D721Med (cell line): ENCODE results near the gene IMPDH1.
A peak's percentile ranks its signal among the peaks of the same experiment; 100 is the strongest.

Experiments
- DNase-seq: peaks from one replicate; pipeline ENCODE4 v3.0.0; 2011; ENCODE audit warnings: low spot score; ENCODE audit not compliant: insufficient read length
- FAIRE-seq: peaks from 2 replicates; lab custom pipeline; 2011; peaks lifted over from hg19 to GRCh38; lab: Jason Lieb, UNC
- TF ChIP-seq, protein P1 (sequence below): IDR thresholded peaks from 2 replicates; pipeline ENCODE4 v1.5.1; 2012; ENCODE audit warnings: mild to moderate bottlenecking, control low read depth; ENCODE audit not compliant: insufficient read depth; ENCODE audit errors: missing control alignments

Gene IMPDH1

DNA sequence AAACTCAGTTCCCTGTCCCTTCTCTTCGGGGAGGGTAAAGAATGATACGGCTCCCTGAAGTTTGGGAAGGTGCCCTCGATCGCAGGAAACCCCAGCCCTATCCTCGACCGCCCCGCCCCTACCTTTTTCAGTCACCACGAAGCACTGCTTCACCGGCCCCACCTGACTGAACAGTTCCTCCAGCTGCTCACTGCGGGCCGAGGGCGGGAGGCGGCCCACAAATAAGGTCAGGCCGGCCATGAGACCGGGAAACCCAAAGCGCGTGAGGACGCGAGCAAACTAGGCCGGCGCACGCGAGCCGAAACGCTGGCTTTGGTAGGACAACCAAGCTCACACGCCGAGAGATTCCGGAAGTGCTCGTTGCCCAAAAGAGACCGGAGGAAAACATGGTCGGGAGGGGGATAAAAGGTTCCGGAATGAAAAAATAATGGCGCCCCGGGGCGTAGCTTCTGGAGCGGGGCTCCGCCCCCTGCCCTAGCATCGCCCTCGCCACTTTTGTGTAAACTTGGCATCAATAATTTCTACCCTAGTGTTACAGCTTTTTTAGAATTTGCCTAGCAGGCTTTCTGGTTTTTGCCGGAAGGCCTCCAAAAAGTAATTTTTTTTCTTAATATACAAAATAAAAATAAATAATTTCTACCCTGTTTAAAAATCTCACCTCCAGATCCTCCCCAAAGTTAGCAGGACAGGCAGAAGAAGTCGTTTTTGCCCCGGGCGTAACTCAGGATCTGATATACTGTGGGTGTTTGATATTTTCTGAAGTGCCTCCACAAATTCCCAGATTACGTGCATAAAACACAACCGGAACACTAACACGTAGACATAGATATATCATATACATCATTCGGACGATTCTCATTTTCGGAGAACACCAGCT, 66.0 kb downstream of the IMPDH1 start, which contains the start of gene RBM28:
Gene RBM28, minus strand, starts transcription at position 355 of the 877 bp plus-strand sequence. Its CDS starts 115 bp downstream, at position 240.
- DNase-seq (peak; percentile 68), FAIRE-seq (no peak)

More for the DNA sequence above, 66.0 kb downstream of the IMPDH1 start, which contains the start of gene RBM28:
- TF ChIP-seq, protein P1, sequence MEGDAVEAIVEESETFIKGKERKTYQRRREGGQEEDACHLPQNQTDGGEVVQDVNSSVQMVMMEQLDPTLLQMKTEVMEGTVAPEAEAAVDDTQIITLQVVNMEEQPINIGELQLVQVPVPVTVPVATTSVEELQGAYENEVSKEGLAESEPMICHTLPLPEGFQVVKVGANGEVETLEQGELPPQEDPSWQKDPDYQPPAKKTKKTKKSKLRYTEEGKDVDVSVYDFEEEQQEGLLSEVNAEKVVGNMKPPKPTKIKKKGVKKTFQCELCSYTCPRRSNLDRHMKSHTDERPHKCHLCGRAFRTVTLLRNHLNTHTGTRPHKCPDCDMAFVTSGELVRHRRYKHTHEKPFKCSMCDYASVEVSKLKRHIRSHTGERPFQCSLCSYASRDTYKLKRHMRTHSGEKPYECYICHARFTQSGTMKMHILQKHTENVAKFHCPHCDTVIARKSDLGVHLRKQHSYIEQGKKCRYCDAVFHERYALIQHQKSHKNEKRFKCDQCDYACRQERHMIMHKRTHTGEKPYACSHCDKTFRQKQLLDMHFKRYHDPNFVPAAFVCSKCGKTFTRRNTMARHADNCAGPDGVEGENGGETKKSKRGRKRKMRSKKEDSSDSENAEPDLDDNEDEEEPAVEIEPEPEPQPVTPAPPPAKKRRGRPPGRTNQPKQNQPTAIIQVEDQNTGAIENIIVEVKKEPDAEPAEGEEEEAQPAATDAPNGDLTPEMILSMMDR: no peak
